Measurements from ENCODE around the gene MAPK9. TPM values are rescaled to one million over a fixed set of nuclear protein-coding genes. Genes with fewer than 3 reads are reported as not detected.

Gene MAPK9
- total RNA-seq, 1 donor from 2014 or later: 34.4 TPM

DNA sequence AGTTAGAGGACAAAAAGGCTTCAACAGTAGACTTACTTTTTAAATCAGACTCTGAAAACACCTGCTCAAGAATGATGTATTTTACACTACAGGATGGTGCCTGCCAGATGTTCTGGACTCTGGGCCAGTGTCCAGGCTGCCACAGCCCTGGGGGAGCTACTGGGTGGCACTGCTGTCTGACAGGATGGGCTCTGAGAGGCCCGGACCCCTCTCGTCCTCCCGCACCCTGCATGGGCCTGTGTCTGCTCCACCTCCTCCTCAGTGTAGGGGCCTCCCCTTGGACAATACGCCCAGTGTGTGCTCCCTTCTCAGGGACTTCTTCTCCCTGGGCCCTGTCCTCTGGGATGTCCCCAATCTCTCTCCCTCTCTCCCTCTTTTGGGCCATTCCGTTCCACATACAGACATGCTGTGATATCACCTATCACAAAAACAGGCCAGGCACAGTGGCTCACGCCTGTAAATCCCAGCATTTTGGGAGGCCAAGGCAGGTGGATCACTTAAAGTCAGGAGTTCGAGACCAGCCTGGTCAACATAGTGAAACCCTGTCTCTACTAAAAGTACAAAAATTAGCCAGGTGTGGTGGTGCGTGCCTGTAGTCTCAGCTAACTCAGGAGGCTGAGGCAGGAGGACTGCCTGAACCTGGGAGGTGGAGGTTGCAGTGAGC lies 37.9 kb upstream of the MAPK9 start:
- Mint-ChIP-seq H3K4me1 (ENCODE audit: unreplicated experiment) (peaks cover 7% of the 10 kb centered on the region), H3K4me3 (no peak overlapping the region), H3K27me3 (peaks cover 9% of the 10 kb centered on the region), H3K27ac (no peak overlapping the region), H3K36me3 (peaks cover 5% of the 10 kb centered on the region), H3K9me3 (no peaks in the 10 kb centered on the region)
- DNase-seq (ENCODE audit: extremely low spot score, unreplicated experiment): no peak
- TF ChIP-seq, protein P1, sequence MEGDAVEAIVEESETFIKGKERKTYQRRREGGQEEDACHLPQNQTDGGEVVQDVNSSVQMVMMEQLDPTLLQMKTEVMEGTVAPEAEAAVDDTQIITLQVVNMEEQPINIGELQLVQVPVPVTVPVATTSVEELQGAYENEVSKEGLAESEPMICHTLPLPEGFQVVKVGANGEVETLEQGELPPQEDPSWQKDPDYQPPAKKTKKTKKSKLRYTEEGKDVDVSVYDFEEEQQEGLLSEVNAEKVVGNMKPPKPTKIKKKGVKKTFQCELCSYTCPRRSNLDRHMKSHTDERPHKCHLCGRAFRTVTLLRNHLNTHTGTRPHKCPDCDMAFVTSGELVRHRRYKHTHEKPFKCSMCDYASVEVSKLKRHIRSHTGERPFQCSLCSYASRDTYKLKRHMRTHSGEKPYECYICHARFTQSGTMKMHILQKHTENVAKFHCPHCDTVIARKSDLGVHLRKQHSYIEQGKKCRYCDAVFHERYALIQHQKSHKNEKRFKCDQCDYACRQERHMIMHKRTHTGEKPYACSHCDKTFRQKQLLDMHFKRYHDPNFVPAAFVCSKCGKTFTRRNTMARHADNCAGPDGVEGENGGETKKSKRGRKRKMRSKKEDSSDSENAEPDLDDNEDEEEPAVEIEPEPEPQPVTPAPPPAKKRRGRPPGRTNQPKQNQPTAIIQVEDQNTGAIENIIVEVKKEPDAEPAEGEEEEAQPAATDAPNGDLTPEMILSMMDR (conservative IDR thresholded peaks at IDR 0.05): no peak

DNA sequence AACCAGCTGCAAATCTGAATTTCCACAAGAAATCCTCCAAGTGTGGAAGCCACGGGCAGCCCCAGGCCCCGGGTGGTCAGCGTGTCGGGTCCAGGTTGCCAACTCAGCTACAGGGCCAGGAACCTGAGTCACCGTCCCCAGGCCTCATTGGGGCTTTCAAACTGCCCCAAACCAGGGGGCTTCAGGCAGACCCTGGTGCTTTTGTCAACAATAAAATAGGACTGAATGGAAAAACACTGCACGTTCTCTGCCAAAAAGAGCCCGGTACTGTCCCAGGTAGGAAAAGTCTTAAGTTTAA lies 37.2 kb upstream of the MAPK9 start:
- Mint-ChIP-seq H3K4me1 (ENCODE audit: unreplicated experiment) (peaks cover 7% of the 10 kb centered on the region), H3K36me3 (peaks cover 5% of the 10 kb centered on the region), H3K9me3 (no peaks in the 10 kb centered on the region), H3K27me3 (peaks cover 9% of the 10 kb centered on the region), H3K4me3 (no peak overlapping the region), H3K27ac (no peak overlapping the region)
- TF ChIP-seq, protein P1 (conservative IDR thresholded peaks at IDR 0.05): no peak
- no peak for DNase-seq (ENCODE audit: extremely low spot score, unreplicated experiment)

DNA sequence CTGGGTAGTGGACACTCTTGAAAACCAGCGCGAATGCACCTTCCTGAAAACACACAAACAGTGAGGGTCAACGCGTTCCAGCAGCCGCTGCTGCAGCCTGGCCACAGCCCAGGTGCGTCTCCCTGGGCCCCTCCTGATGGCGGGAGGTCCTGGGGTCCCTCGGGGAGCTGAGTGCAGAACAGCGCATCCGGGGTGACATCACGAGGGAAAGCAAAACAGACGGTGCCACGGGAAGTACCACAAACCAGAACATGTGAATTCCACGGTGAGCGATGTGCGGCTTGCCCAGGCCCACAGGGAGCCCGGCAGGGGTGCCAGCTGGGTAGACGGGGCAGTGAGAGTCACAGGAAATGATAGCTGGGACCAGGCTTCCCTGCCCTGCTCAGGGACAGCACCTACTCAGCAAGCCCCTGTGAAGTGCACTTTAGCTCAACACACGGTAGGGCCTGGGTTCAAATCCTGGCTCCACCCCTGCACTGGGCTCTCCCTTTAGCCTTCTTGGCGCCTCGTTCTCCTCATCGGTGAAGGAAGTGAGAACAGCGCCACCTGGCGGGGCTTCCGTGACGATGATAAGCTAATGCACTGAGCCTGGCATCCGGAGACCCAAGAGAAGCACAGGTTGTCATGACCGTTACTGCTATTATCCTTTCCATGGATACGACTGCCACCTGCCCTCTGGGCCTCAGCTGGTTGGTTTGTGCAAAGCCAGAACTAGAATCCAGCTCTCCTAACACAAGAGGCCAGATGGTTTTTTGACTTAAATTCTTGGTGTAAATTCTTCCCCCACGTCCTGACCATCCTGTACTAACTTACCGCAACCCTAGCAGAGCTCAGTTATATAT lies 36.6 kb upstream of the MAPK9 start:
- Mint-ChIP-seq H3K36me3 (peaks cover 3% of the 10 kb centered on the region), H3K4me3 (no peak overlapping the region), H3K27me3 (peaks cover 8% of the 10 kb centered on the region), H3K27ac (no peak overlapping the region), H3K4me1 (ENCODE audit: unreplicated experiment) (peaks cover 7% of the 10 kb centered on the region), H3K9me3 (no peaks in the 10 kb centered on the region)
- no peak for DNase-seq (ENCODE audit: extremely low spot score, unreplicated experiment)
- TF ChIP-seq, protein P1 (conservative IDR thresholded peaks at IDR 0.05): peak; percentile 82

DNA sequence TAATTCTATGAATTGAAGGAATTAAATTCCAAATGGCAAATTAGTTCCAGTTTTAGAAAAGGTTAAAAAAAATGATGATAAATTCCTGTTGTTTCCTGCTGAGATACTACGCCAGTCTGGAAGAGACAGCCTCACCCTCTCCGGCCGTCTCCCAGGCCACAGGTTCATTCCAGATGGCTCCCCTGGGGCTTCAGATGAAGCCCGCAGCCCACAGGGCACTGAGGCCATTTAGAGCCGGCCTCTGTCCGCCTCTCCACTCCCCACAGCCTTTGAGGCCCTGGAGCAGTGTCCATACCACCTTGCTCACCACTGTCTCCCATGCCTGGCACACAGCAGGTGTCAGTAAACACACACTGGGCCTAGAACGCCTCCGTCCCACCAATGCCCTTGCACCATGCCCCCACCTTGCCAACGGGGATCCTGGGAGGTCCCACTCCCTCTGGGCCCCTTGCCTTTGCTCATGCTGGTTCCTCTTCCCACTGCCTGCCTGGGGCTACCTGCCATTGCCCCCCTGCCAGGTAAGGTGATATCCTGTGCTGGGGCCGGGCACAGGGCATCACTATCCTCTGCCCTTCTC lies 35.2 kb upstream of the MAPK9 start:
- Mint-ChIP-seq H3K27me3 (peaks cover 6% of the 10 kb centered on the region), H3K36me3 (no peaks in the 10 kb centered on the region), H3K27ac (no peak overlapping the region)

DNA sequence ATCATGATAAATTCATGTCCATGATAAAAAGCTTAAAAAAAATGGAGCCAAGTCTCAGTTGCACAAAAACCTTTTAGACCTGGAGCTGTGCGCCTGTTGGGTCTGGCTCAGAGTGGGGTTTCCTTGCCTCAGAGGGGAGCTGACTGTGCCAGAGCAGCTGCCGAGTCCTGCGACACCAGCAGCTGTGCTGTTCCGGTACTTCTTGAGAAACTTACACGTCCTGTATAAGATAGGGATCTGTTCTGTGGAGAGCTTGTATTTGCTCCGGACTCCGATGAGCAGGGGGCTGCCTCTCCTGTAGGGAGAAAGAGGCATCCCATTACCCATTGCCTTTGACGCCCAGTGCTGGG lies 32.7 kb upstream of the MAPK9 start:
- H3K27ac Mint-ChIP-seq: no peak overlapping the region
- no peaks in the 10 kb centered on the region for H3K27me3 Mint-ChIP-seq
- TF ChIP-seq, protein P1 (conservative IDR thresholded peaks at IDR 0.05): no peak
- no peak overlapping the region for H3K4me3 Mint-ChIP-seq
- H3K9me3 Mint-ChIP-seq: no peaks in the 10 kb centered on the region
- DNase-seq (ENCODE audit: extremely low spot score, unreplicated experiment): no peak
- H3K4me1 Mint-ChIP-seq (ENCODE audit: unreplicated experiment): no peaks in the 10 kb centered on the region
- H3K36me3 Mint-ChIP-seq: no peaks in the 10 kb centered on the region

More for the DNA sequence above, 35.2 kb upstream of the MAPK9 start:
- H3K4me3 Mint-ChIP-seq: no peak overlapping the region
- no peaks in the 10 kb centered on the region for H3K9me3 Mint-ChIP-seq
- TF ChIP-seq, protein P1 (conservative IDR thresholded peaks at IDR 0.05): no peak
- peaks cover 7% of the 10 kb centered on the region for H3K4me1 Mint-ChIP-seq (ENCODE audit: unreplicated experiment)
- no peak for DNase-seq (ENCODE audit: extremely low spot score, unreplicated experiment)

All from type B pancreatic cell (in vitro differentiated cells).